Fibroblast of skin of abdomen (primary cell): ENCODE data around the gene TCL1B. TPM values are rescaled to one million over a fixed set of nuclear protein-coding genes. Genes with fewer than 3 reads are reported as not detected.
"Not testable (repeated sequence)": the region's sequence is repeated elsewhere in the genome, so short reads cannot be mapped to it uniquely, and the experiment has no call there.

Experiments
- DNase-seq: peaks from one replicate; pipeline ENCODE4 v3.0.0-alpha.2; 2013
- polyA plus RNA-seq, 2 experiments: library from polyadenylated mRNA; unstranded; fragments of 120-200 nt; gene quantifications; one replicate each; pipeline ENCODE4 v1.2.1, GENCODE V29; 2013; ENCODE audit not compliant: insufficient read length in 2 of 2

TCL1B gene
- polyA plus RNA-seq (2013, experiment 1 of 2; ENCODE audit: insufficient read length), result not detected
- polyA plus RNA-seq (2013, experiment 2 of 2; ENCODE audit: insufficient read length), result not detected

- no peak for DNase-seq
Observed at GRCh38 chr14:95685978-95686922, at the start of gene TCL1B. TSS of gene TCL1B (plus strand) at chr14:95686426. CDS start at chr14:95686468, 42 bp downstream.

GRCh38 chr14:95644981-95645380, 41.2 kb upstream of the TCL1B start:
- no peak for DNase-seq

GRCh38 chr14:95645389-95645996, 40.7 kb upstream of the TCL1B start:
- DNase-seq, result no peak

GRCh38 chr14:95647926-95648325, 38.3 kb upstream of the TCL1B start:
- DNase-seq, result no peak

GRCh38 chr14:95649230-95649629, 37.0 kb upstream of the TCL1B start:
- no peak for DNase-seq

GRCh38 chr14:95651028-95651427, 35.2 kb upstream of the TCL1B start:
- no peak for DNase-seq

GRCh38 chr14:95651821-95652583, 34.2 kb upstream of the TCL1B start:
- DNase-seq, result no peak

- no peak for DNase-seq
Observed at GRCh38 chr14:95652690-95653089, 33.5 kb upstream of the TCL1B start.

GRCh38 chr14:95655461-95655860, 30.8 kb upstream of the TCL1B start:
- DNase-seq, result no peak

- DNase-seq, result no peak
Observed at GRCh38 chr14:95656634-95657033, 29.6 kb upstream of the TCL1B start.

GRCh38 chr14:95657454-95657853, 28.8 kb upstream of the TCL1B start:
- no peak for DNase-seq

- DNase-seq, result no peak
Observed at GRCh38 chr14:95659293-95659989, 26.8 kb upstream of the TCL1B start.

- no peak for DNase-seq
Observed at GRCh38 chr14:95659990-95660385, 26.2 kb upstream of the TCL1B start.

GRCh38 chr14:95660651-95661515, 25.3 kb upstream of the TCL1B start:
- DNase-seq, result no peak

GRCh38 chr14:95662376-95663186, 23.6 kb upstream of the TCL1B start:
- no peak for DNase-seq

- DNase-seq, result no peak
Observed at GRCh38 chr14:95663226-95663797, 22.9 kb upstream of the TCL1B start.

GRCh38 chr14:95664066-95664465, 22.2 kb upstream of the TCL1B start:
- DNase-seq, result no peak

GRCh38 chr14:95664546-95664945, 21.7 kb upstream of the TCL1B start:
- DNase-seq, result no peak

GRCh38 chr14:95665530-95665929, 20.7 kb upstream of the TCL1B start:
- not testable (repeated sequence) for DNase-seq

GRCh38 chr14:95666450-95666849, 19.8 kb upstream of the TCL1B start:
- DNase-seq, result no peak
